AG04449 (cell line): ENCODE measurements around the gene C11orf91.
"Not testable (repeated sequence)": the region's sequence is repeated elsewhere in the genome, so short reads cannot be mapped to it uniquely, and the experiment has no call there.

ENCODE experiments used
- CTCF ChIA-PET: fragments of 350-600 bp; formaldehyde crosslinking; extraction: SDS; loops from one replicate; lab custom pipeline; 2021; ENCODE audit warnings: antibody characterized with exemption; lab: Yijun Ruan, JAX
- POLR2A ChIA-PET: fragments of 400-600, 350-600 bp; formaldehyde crosslinking; extraction: SDS; loops from one replicate; lab custom pipeline; 2020; ENCODE audit warnings: antibody characterized with exemption, inconsistent platforms; lab: Yijun Ruan, JAX
- DNase-seq: peaks from one replicate; pipeline ENCODE4 v3.0.0-alpha.2; 2010; ENCODE audit warnings: low read depth, low spot score
- H3K4me3 ChIP-seq: 2 replicates; pipeline ENCODE4 v1.5.1; 2011; ENCODE audit warnings: low read depth, mild to moderate bottlenecking, control low read depth, low read length
- TF ChIP-seq, protein P1 (sequence below): IDR thresholded peaks from one replicate; pipeline ENCODE4 v1.5.1; 2011; ENCODE audit warnings: mild to moderate bottlenecking, moderate library complexity, low read length, control low read depth, inconsistent platforms; ENCODE audit not compliant: insufficient read depth; ENCODE audit errors: missing control alignments

The C11orf91 gene

DNA sequence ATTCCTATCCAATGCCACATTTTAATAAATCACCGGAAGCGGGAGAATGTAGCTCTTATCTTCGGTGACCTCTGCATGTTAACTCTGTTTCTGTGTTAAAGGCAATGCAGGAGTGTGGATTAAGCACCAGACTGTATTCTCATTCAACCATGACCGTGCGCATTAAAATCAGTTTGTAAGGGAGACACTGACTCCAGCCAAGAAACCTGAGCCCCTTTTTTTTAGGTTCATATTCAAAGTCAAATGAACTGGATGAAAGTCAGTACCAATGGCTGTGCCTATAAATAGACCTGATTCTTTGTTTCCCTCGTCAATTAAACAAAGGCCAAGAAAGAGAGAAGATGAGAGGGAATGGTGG is 32.2 kb downstream of the C11orf91 start:
- H3K4me3 ChIP-seq, result no peak overlapping the region
- DNase-seq, result no peak
- TF ChIP-seq, protein P1, sequence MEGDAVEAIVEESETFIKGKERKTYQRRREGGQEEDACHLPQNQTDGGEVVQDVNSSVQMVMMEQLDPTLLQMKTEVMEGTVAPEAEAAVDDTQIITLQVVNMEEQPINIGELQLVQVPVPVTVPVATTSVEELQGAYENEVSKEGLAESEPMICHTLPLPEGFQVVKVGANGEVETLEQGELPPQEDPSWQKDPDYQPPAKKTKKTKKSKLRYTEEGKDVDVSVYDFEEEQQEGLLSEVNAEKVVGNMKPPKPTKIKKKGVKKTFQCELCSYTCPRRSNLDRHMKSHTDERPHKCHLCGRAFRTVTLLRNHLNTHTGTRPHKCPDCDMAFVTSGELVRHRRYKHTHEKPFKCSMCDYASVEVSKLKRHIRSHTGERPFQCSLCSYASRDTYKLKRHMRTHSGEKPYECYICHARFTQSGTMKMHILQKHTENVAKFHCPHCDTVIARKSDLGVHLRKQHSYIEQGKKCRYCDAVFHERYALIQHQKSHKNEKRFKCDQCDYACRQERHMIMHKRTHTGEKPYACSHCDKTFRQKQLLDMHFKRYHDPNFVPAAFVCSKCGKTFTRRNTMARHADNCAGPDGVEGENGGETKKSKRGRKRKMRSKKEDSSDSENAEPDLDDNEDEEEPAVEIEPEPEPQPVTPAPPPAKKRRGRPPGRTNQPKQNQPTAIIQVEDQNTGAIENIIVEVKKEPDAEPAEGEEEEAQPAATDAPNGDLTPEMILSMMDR, result no peak
- ChIA-PET CTCF (interaction anchor here (0.6 to 10.3 kb wide), 4 partner anchors 19 to 306 kb away, joined by 3 to 87 read pairs (median 4); no protein-coding TSS in a partner anchor), POLR2A (no interaction called here)

DNA sequence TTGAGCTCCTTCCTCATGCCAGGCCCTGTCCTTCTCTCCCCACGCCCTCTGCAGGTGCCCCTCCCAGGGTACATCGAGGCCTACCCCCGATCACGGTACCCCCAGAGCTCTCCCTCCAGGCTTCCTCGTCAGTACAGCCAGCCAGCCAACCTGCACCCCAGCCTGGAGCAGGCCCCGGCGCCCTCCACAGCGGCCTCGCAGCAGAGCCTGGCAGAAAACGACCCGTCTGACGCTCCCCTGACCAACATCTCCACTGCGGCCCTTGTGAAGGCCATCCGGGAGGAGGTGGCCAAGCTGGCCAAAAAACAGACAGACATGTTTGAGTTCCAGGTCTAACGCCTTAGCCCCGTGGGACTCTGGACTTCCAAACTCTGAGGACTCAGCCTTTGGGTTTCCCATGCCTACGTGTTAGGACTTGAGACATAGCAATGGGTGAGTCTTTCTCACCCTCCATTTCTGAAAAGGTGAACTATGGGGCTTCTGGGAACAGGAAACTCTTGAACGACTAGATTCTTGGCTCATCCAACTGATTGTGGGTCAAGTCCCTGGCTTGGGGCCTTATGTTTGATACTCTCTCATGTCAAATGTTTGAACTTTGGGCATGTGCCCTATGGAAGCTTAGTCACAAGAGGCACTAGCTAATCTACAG is 32.7 kb downstream of the C11orf91 start:
- CTCF ChIA-PET, result interaction anchor here (1.0 to 10.3 kb wide), 2 partner anchors 11 to 19 kb away, joined by 3 to 87 read pairs; no protein-coding TSS in a partner anchor

DNA sequence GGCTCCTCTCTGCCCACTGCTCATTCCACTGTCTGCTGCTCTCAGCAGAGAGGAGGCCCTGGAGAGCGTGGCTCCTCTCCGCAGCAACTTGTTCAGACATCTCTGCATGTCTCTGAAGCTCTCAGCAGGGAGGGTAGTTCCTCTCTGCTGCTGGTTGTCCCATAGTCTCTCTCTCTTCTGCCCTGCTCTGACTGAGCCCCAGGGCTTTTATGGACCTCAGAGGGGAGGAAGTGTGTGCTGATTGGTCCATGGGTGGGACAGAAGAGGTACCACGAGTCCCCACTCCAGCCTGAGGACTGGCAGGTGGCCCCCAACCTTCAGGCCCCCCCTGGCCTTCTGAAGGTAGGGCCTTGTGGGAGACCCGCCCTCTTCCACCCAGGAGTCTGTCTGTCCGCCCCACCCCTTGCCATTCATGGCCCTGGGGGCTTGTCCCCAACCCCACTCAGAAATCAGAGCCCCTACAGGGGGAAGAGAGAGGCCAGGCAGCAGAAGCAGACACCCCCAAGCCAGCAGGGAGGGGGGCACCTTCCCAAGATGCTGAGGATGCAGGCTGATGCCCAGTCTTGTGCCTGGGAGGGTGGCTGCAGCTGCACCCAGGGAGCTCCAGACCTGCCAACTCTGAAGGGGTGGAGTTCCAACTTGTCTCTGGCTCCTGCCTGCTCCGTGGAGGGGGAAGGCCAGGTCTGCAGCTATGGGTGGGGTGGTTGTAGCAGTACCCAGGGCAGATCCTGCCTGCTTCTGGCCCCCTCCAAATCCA is 35.1 kb downstream of the C11orf91 start:
- no peak for DNase-seq
- TF ChIP-seq, protein P1, result no peak
- no peak overlapping the region for H3K4me3 ChIP-seq
- ChIA-PET POLR2A (no interaction called here), CTCF (interaction anchor here (1.3 kb wide), 1 partner anchor 77 kb away, joined by 3 read pairs; no protein-coding TSS in a partner anchor)

More for the DNA sequence above, 32.7 kb downstream of the C11orf91 start:
- POLR2A ChIA-PET, result no interaction called here
- TF ChIP-seq, protein P1, result no peak
- no peak for DNase-seq
- no peak overlapping the region for H3K4me3 ChIP-seq

DNA sequence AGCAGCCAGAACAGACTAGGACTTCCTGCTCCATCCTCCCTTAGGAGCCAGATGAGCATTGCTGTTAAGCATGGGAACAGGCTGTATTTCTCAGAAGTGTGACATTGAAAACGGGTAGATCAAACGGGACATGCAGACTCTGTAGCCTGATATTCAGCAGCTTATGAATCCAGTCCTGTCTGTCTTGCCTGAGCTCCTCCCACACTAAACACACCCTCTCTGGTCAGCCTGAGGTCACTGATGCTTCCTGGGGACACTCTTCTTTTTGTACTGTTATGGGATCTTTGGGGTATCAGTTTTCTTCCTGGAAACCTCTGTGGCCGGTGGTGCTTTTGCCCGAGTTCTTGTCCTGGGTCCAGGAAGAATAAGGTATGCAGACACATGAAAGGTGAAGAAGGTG is 35.8 kb downstream of the C11orf91 start:
- CTCF ChIA-PET, result interaction anchor here (1.3 kb wide), 1 partner anchor 78 kb away, joined by 3 read pairs; no protein-coding TSS in a partner anchor
- no peak for DNase-seq
- TF ChIP-seq, protein P1, result no peak
- H3K4me3 ChIP-seq, result no peak overlapping the region
- POLR2A ChIA-PET, result interaction anchor here (0.6 kb wide), 1 partner anchor 27 kb away, joined by 3 read pairs; no protein-coding TSS in a partner anchor

DNA sequence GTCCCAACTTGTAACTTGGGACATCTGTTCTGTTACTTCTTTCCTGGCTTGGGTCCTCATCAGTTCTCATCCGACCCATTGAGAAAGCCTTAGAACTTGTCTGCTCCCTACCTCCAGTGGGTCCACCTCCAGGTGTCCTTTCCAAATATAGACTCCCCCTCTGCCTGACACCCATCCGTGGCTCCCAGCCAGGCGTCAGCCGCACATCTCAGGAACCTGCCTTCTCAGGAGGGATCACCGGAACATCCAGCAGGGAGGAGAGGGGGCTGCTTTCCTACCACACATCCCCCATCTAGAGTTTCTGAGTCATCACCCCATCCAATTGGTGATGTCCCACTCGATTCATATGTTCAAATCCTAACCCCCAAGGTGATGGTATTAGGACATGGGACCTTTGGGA is 36.5 kb downstream of the C11orf91 start:
- TF ChIP-seq, protein P1, result no peak
- no peak overlapping the region for H3K4me3 ChIP-seq
- no peak for DNase-seq
- ChIA-PET CTCF (interaction anchor here (1.3 kb wide), 1 partner anchor 78 kb away, joined by 3 read pairs; no protein-coding TSS in a partner anchor), POLR2A (interaction anchor here (0.6 kb wide), 1 partner anchor 28 kb away, joined by 3 read pairs; no protein-coding TSS in a partner anchor)

DNA sequence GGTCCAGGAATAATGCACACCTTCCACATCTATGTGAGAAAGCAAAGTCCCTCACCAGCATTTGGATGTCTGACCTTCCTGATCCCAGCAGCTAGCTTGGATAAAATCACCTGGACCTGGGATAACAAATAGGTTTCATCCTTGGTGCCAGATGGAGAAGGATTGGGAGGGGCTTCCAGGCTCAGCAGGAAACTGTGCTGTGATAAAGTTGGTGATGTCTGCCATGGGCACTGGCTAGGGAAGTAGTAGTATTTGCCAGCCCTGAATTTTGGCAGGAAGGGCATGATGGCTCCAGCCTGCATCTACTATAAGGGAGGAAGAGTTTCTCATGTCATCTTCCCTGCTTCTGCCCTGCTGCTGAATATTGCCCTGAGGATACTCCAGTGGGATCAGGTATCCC is 37.5 kb downstream of the C11orf91 start:
- TF ChIP-seq, protein P1, result no peak
- CTCF ChIA-PET, result interaction anchor here (0.6 kb wide), 1 partner anchor 58 kb away, joined by 3 read pairs; no protein-coding TSS in a partner anchor
- POLR2A ChIA-PET, result no interaction called here
- no peak overlapping the region for H3K4me3 ChIP-seq
- no peak for DNase-seq

DNA sequence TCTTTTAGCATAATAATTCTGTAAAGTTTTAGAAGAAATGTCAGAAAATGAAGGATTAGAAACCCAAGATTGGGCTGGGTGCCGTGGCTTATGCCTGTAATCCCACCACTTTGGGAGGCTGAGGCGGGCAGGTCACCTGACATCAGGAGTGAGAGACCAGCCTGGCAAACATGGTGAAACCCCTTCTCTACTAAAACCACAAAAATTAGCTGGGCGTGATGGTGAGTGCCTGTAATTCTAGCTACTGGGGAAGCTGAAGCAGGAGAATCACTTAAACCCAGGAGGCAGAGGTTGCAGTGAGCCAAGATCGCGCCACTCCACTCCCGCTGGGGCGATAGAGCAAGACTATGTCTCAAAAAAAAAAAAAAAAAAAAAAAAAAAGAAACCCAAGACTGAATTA is 39.1 kb downstream of the C11orf91 start:
- CTCF ChIA-PET, result interaction anchor here (1.5 kb wide), 1 partner anchor 8 kb away, joined by 3 read pairs; no protein-coding TSS in a partner anchor
- H3K4me3 ChIP-seq, POLR2A ChIA-PET, DNase-seq: not testable (repeated sequence)
